ENCODE measurements around the gene FTH1. TPM values are rescaled to one million over a fixed set of nuclear protein-coding genes. Genes with fewer than 3 reads are reported as not detected.

FTH1 gene
- total and polyA plus RNA-seq, 2 of the 8 experiments (the other 6 are each of a cell fraction or from before 2014, with no cell fraction given), result 1,153 to 1,461 TPM

DNA sequence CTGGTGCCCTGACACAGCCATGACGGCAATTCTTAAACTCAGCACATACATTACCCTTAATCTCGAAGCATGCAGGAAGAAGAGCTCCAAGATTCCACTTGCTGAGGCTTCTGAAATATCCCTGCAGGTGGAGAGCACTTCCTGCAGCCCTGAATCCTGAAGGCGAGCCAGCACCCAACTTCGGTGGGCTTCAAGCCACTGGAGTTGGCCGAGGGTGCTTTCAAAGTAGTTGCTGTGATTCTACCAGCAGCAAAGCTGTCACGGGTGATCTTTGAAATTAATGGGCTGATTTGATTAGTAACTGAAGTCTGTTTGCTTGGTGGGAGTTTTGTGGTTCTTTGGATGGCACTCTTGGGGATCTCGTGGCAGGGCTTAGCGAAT lies 9.0 kb upstream of the FTH1 start (continued):
- TF ChIP-seq HDAC2 (IDR thresholded peaks at IDR 0.05; ENCODE audit: borderline replicate concordance in 1 of 2, low read depth in 2 of 2, low read length in 2 of 2), result no peak
- no peak for TF ChIP-seq CEBPB (IDR thresholded peaks at IDR 0.05; ENCODE audit: low read depth, low read length)
- TF ChIP-seq BCL11A (IDR thresholded peaks at IDR 0.05; ENCODE audit: low read depth in 2 of 2, low read length in 2 of 2), result no peak
- no peak for TF ChIP-seq CHD1 (IDR thresholded peaks at IDR 0.05; ENCODE audit: low read depth, low read length)
- TF ChIP-seq PHF8 (conservative IDR thresholded peaks at IDR 0.05; ENCODE audit: low read depth, low read length), result no peak
- TF ChIP-seq CHD2 (IDR thresholded peaks at IDR 0.05; ENCODE audit: low read length), result no peak
- TF ChIP-seq SIRT6 (IDR thresholded peaks at IDR 0.05; ENCODE audit: low read length), result no peak

All from H1 (cell line).